HG03139 (cell line): ENCODE measurements around the gene KBTBD13.
"Not testable (repeated sequence)": the region's sequence is repeated elsewhere in the genome, so short reads cannot be mapped to it uniquely, and the experiment has no call there.

Experiments
- ATAC-seq: cut with Tn5 transposase; IDR thresholded peaks from one replicate; pipeline ENCODE4 v1.9.1; 2021; ENCODE audit not compliant: unreplicated experiment

KBTBD13 gene

DNA sequence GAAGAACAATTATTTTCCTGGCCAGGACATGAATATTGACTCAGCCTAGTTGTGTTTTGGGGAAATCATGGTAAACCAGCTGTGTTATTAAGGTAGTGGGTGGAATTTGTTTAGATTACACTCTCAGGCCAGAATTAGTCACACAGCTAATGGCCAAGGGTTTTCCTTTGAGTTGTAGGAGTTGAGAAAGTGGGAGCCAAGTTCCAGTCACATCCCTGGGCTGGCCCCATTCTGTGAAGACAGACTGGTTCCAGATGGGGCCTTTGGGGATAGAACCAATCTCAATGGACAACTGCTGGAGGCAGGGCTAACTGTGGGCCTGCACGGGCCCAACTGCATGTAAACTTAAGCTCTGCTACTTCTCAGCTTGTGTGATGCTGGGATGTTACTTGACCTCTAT, 7.4 kb upstream of the KBTBD13 start:
- no peak for ATAC-seq

GRCh38 chr15:65069779-65070546, 6.6 kb upstream of the KBTBD13 start:
- ATAC-seq = no peak

- ATAC-seq = no peak
Observed at GRCh38 chr15:65071381-65071811, 5.2 kb upstream of the KBTBD13 start.

- no peak for ATAC-seq
Observed at GRCh38 chr15:65072027-65072426, 4.5 kb upstream of the KBTBD13 start.

DNA sequence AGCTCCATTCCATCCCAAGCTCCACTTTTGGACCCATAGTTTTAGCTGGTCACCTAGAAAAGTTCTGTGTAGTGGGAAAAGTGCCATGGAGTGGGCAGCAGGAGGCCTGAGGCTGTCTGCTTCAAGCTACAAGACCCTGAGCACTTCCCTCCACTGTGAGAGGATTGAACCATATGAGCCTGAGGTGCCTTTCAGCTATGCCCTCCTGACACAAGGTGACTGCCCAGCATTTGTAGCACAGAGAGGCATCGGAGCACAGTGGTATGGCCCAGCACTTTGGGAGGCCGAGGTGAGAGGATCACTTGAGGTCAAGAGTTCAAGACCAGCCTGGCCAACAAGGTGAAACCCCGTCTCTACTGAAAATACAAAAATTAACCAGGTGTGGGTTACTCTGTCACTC, 3.9 kb upstream of the KBTBD13 start:
- ATAC-seq = no peak

- ATAC-seq = not testable (repeated sequence)
Observed at GRCh38 chr15:65074946-65075345, 1.6 kb upstream of the KBTBD13 start.

- not testable (repeated sequence) for ATAC-seq
Observed at GRCh38 chr15:65075607-65076395, 745 bp upstream of the KBTBD13 start.

GRCh38 chr15:65077291-65077980, 890 bp downstream of the KBTBD13 start:
- no peak for ATAC-seq

DNA sequence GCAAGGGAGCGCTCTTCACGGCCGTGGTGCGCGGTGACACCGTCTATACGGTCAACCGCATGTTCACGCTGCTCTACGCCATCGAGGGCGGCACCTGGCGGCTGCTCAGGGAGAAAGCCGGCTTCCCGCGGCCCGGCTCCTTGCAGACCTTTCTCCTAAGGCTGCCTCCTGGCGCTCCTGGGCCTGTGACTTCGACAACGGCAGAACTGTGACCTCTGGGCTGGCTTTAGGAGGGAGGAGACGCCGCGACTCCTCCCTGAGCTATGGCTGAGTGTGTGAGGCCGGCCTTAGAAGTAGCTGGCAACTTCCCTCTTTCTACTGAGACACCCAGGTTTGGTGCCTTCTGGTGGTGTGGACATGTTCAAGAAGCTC, 1.4 kb downstream of the KBTBD13 start:
- ATAC-seq = no peak

GRCh38 chr15:65079580-65079979, 3.0 kb downstream of the KBTBD13 start:
- ATAC-seq = no peak

DNA sequence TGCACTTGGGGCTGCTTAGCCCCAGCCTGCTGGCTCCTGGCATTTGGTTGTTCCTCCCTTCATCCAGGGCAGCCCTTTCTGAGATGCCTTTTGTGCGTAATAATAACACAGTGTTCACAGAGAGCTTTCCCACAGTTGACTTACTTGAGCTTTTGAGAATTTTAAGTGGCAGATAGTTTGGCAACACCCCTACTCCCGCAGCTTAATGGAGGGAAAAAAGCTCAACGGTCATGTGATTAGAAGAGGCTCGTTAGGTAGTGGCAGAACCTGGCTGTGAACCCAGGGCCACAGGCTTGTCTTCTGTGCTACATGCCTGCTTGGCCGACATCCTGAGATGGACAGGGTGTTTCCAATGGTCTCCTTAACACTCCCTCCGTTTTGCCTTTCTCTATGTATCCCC, 4.7 kb downstream of the KBTBD13 start:
- no peak for ATAC-seq

- ATAC-seq = no peak
Observed at GRCh38 chr15:65081758-65082157, 5.2 kb downstream of the KBTBD13 start.

GRCh38 chr15:65082303-65082953, 5.9 kb downstream of the KBTBD13 start:
- ATAC-seq = no peak

- ATAC-seq = no peak
Observed at GRCh38 chr15:65083262-65083701, 6.7 kb downstream of the KBTBD13 start.

- no peak for ATAC-seq
Observed at GRCh38 chr15:65084500-65085206, 8.1 kb downstream of the KBTBD13 start.

- ATAC-seq = no peak
Observed at GRCh38 chr15:65085207-65085753, 8.7 kb downstream of the KBTBD13 start.

DNA sequence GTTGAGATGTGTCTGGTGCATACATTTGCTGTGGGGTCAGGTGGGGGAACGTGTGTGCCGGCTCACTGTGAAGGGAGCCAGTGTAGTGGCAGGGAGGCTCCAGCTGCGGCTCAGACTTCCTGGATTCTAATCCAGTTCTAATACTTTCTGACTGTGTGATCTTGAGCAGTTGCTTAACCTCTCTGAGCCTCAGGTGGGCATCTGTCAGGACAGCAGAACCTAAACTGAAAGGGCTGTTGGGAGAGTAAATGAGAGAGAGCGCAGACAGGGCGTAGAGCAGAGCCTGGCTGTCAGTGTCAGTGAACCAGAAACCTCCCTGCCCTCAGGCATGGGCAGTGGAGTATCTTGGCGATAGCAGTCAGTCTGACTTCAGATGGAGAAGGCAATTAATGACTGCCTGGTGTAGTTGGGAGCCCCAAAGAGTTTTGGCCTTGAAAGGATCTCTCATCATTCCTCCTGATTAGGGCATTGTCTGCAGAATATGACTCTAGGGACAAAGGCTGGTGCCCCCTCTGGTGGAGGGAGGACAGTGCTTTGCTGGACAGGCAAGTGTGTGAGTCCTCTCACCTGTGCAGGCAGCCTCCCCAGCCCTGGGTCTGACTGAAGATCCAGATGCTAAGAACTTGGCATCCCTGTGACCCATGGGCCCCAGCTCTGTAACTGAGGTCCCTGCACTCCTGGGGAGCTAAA, 9.6 kb downstream of the KBTBD13 start:
- ATAC-seq = no peak

DNA sequence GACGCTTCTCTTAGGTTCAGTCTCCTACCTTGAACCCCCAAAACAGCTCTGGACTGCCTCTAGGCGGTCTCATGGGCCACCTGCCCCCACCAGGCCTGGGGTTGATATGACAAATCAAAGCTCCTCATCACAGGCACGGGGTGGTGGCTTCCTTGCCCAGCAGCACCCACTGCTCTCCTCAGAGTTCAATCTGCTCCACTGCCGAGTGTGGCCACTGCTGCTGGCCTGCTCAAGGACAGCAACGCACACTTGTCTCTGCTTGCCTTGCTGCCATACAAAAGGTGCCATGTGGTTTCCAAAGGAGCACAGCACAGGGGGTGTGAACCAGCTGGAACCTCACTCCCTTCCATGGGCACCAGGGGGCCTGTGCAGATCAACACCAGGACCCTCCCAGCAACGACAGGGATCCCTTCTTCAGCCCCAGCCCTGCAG, 10.2 kb downstream of the KBTBD13 start:
- ATAC-seq = no peak

DNA sequence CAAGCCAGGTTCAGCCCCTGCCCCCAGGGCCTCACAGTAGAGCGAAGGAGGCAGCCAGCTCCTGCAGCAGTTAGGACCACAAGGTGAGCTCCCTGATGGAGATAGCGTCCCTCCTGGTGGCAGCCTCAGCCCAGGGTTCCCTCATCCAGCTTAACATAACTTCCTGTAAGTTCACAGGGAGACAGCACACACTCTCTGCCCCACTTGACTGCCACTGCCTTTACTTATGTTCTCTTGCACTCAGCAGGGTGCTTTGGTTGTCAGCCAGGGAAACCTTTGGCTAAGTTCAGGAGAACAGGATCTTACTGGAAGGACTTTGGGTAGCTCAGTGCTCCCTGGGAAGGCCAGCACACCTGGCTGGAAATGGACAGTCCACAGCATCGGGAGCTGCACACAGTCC, 10.9 kb downstream of the KBTBD13 start:
- no peak for ATAC-seq
